Nephron progenitor cell (in vitro differentiated cells): ENCODE data around the gene RBMX.
"Not testable (repeated sequence)": the region's sequence is repeated elsewhere in the genome, so short reads cannot be mapped to it uniquely, and the experiment has no call there.

Experiments
- DNase-seq: peaks from one replicate; pipeline ENCODE4 v3.0.0; 2021
- H3K27ac Mint-ChIP-seq: 2 replicates; pipeline ENCODE4 v1.8.0; 2021; ENCODE audit warnings: mild to moderate bottlenecking, moderate library complexity, mixed read lengths
- H3K27me3 Mint-ChIP-seq: 2 replicates; pipeline ENCODE4 v1.8.0; 2021; ENCODE audit warnings: mild to moderate bottlenecking, low read depth, mixed read lengths; ENCODE audit not compliant: poor library complexity
- H3K36me3 Mint-ChIP-seq: 2 replicates; pipeline ENCODE4 v1.8.0; 2021; ENCODE audit warnings: low read depth, mixed read lengths
- H3K4me1 Mint-ChIP-seq: 2 replicates; pipeline ENCODE4 v1.8.0; 2021; ENCODE audit warnings: mixed read lengths
- H3K4me3 Mint-ChIP-seq: 2 replicates; pipeline ENCODE4 v1.8.0; 2021; ENCODE audit warnings: mild to moderate bottlenecking, moderate library complexity, mixed read lengths
- H3K9me3 Mint-ChIP-seq: 2 replicates; pipeline ENCODE4 v1.8.0; 2021; ENCODE audit warnings: mild to moderate bottlenecking, moderate library complexity, mixed read lengths
- CTCF ChIP-seq: fragments of 200-600 bp; sonication (generic); IDR thresholded peaks from 2 replicates; pipeline ENCODE4 v1.5.0; 2021; ENCODE audit warnings: antibody characterized with exemption

RBMX gene

GRCh38 chrX:136909706-136910564, 29.4 kb upstream of the RBMX start:
- DNase-seq: peak; percentile 77
- peaks cover 41% of the 10 kb centered on the region for H3K9me3 Mint-ChIP-seq
- peaks cover 29% of the 10 kb centered on the region for H3K4me1 Mint-ChIP-seq
- no peaks in the 10 kb centered on the region for H3K27me3 Mint-ChIP-seq
- no peak for TF ChIP-seq CTCF
- H3K27ac Mint-ChIP-seq: peak overlapping the region; percentile 95
- H3K4me3 Mint-ChIP-seq: peak overlapping the region; percentile 93
- no peaks in the 10 kb centered on the region for H3K36me3 Mint-ChIP-seq

GRCh38 chrX:136909119-136909705, 28.7 kb upstream of the RBMX start:
- TF ChIP-seq CTCF: no peak
- H3K27me3 Mint-ChIP-seq: no peaks in the 10 kb centered on the region
- H3K4me3 Mint-ChIP-seq: peak overlapping the region; percentile 93
- no peaks in the 10 kb centered on the region for H3K36me3 Mint-ChIP-seq
- DNase-seq: peak; percentile 79
- H3K27ac Mint-ChIP-seq: peak overlapping the region; percentile 95
- H3K9me3 Mint-ChIP-seq: peaks cover 41% of the 10 kb centered on the region
- peaks cover 29% of the 10 kb centered on the region for H3K4me1 Mint-ChIP-seq

GRCh38 chrX:136907621-136908020, 27.1 kb upstream of the RBMX start:
- no peak overlapping the region for H3K4me3 Mint-ChIP-seq

GRCh38 chrX:136906921-136907510, 26.5 kb upstream of the RBMX start:
- H3K27me3 Mint-ChIP-seq: no peaks in the 10 kb centered on the region
- H3K9me3 Mint-ChIP-seq: peaks cover 47% of the 10 kb centered on the region
- H3K36me3 Mint-ChIP-seq: no peaks in the 10 kb centered on the region
- no peak overlapping the region for H3K4me3 Mint-ChIP-seq
- TF ChIP-seq CTCF: no peak
- peaks cover 28% of the 10 kb centered on the region for H3K4me1 Mint-ChIP-seq
- H3K27ac Mint-ChIP-seq: no peak overlapping the region
- DNase-seq: no peak

More at GRCh38 chrX:136907621-136908020, 27.1 kb upstream of the RBMX start:
- H3K36me3 Mint-ChIP-seq: no peaks in the 10 kb centered on the region
- peak; percentile 6 for DNase-seq
- TF ChIP-seq CTCF: no peak
- H3K4me1 Mint-ChIP-seq: peaks cover 29% of the 10 kb centered on the region
- H3K27ac Mint-ChIP-seq: peak overlapping the region; percentile 26
- H3K27me3 Mint-ChIP-seq: no peaks in the 10 kb centered on the region
- H3K9me3 Mint-ChIP-seq: peaks cover 43% of the 10 kb centered on the region

GRCh38 chrX:136904067-136904466, 23.5 kb upstream of the RBMX start:
- peaks cover 47% of the 10 kb centered on the region for H3K9me3 Mint-ChIP-seq
- not testable (repeated sequence) for H3K4me3 Mint-ChIP-seq, H3K36me3 Mint-ChIP-seq, H3K4me1 Mint-ChIP-seq, DNase-seq, H3K27ac Mint-ChIP-seq, H3K27me3 Mint-ChIP-seq

- H3K27ac Mint-ChIP-seq, H3K36me3 Mint-ChIP-seq, DNase-seq, H3K4me3 Mint-ChIP-seq, H3K27me3 Mint-ChIP-seq, H3K4me1 Mint-ChIP-seq: not testable (repeated sequence)
- peaks cover 42% of the 10 kb centered on the region for H3K9me3 Mint-ChIP-seq
These were observed 19.5 kb upstream of the RBMX start for GRCh38 chrX:136900071-136900470.
